Tibial artery (tissue), 4 donors: ENCODE data around the gene CRACR2B.

ENCODE experiments used
- DNase-seq, 2 donors: peaks; one replicate each; pipeline ENCODE4 v3.0.0-alpha.2; 2019
- H3K27ac ChIP-seq, 2 donors: fragments of 200-600 bp; sonication (generic) in 1 of 2; 1 replicate in 1 of 2; 2 replicates in 1 of 2; pipeline ENCODE4 v1.5.1; 2018 to 2019; ENCODE audit warnings: mild to moderate bottlenecking in 1 of 2
- H3K27me3 ChIP-seq, 2 donors: fragments of 200-600 bp; sonication (generic) in 1 of 2; one replicate each; pipeline versions ENCODE4 v1.5.1 to v1.6.0; 2016 to 2019
- H3K36me3 ChIP-seq, 3 donors: fragments of 200-600 bp; sonication (generic) in 2 of 3; one replicate each; pipeline ENCODE4 v1.5.1; 2016 to 2019; ENCODE audit warnings: mild to moderate bottlenecking in 2 of 3
- H3K4me1 ChIP-seq, 4 donors: fragments of 200-600 bp; sonication (generic) in 2 of 4; 1 replicate in 3 of 4; 2 replicates in 1 of 4; pipeline ENCODE4 v1.5.1; 2016 to 2019
- H3K4me3 ChIP-seq, 2 donors: fragments of 200-600 bp; sonication (generic) in 1 of 2; 1 replicate in 1 of 2; 2 replicates in 1 of 2; pipeline ENCODE4 v1.5.1; 2018 to 2019; ENCODE audit warnings: mild to moderate bottlenecking in 2 of 2
- H3K9me3 ChIP-seq, 3 donors: fragments of 200-600 bp; sonication (generic) in 1 of 3; one replicate each; pipeline ENCODE4 v1.5.1; 2016 to 2019
- intact Hi-C: fragments of 100-400 bp; cut with DNase I; formaldehyde crosslinking; loops from one replicate; pipeline ENCODE4 v1.15.0; 2023; ENCODE audit warnings: low total_unique reads
- TF ChIP-seq, protein P1 (sequence below), 2 experiments: fragments of 200-600 bp in 1 of 2; fragments of 450-650 bp in 1 of 2; IDR thresholded peaks; one replicate each; pipeline ENCODE4 v1.5.1; 2017 to 2019; ENCODE audit warnings: antibody characterized with exemption in 2 of 2, mild to moderate bottlenecking in 1 of 2, moderate library complexity in 1 of 2

Gene CRACR2B

DNA sequence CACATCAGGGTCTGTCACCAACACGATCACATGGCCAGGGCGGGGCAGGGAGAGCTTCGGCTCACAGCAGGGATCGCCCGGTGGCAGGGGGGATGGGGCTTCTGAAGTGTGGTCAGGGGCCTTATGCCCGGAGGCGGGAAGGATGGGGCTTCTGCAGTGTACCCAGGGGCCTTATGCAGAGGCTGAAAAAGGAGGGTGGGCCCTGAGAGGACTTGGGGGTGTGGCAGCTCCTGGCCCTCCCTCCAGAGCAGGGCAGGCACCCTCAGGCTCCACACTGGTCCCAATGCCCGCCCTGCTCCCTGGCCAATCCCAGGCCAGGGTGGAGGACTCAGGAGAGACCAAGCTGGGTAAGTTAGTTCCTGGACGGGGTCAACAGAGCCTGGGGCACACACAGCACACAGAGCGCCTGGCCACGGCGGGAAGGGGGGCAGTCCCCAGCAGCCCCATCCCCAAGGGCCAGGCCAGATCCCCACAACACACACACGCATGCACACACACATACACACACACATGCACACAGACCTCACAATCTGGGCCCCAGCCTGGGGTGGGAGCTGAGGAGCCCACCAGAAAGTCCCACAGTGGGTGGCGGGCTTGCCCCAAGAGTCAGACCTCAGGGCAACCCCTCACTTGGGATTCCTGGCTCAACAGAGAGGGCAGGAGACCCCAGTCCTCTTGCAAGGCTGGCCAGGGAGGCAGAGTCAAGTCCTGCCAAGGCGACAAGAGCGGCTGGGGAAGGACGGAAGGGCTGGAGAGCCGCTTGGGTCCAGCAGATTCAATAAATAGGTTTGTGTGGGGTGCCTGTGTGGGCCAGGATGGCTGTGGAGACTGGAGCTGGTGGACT is 36.8 kb upstream of the CRACR2B start:
- Histone ChIP-seq H3K9me3 (no peaks in the 10 kb centered on the region), H3K27me3 (peaks cover 0 to 50% of the 10 kb centered on the region in 2 donors), H3K4me1 (peaks cover 0 to 29% (median 16%) of the 10 kb centered on the region in 4 donors), H3K27ac (no peak overlapping the region), H3K4me3 (no peak overlapping the region), H3K36me3 (peaks cover 0 to 28% (median 5%) of the 10 kb centered on the region in 3 donors)
- TF ChIP-seq, protein P1, sequence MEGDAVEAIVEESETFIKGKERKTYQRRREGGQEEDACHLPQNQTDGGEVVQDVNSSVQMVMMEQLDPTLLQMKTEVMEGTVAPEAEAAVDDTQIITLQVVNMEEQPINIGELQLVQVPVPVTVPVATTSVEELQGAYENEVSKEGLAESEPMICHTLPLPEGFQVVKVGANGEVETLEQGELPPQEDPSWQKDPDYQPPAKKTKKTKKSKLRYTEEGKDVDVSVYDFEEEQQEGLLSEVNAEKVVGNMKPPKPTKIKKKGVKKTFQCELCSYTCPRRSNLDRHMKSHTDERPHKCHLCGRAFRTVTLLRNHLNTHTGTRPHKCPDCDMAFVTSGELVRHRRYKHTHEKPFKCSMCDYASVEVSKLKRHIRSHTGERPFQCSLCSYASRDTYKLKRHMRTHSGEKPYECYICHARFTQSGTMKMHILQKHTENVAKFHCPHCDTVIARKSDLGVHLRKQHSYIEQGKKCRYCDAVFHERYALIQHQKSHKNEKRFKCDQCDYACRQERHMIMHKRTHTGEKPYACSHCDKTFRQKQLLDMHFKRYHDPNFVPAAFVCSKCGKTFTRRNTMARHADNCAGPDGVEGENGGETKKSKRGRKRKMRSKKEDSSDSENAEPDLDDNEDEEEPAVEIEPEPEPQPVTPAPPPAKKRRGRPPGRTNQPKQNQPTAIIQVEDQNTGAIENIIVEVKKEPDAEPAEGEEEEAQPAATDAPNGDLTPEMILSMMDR (IDR thresholded peaks at IDR 0.05) = no peak
- intact Hi-C loops = no loop called here
- no peak for DNase-seq

DNA sequence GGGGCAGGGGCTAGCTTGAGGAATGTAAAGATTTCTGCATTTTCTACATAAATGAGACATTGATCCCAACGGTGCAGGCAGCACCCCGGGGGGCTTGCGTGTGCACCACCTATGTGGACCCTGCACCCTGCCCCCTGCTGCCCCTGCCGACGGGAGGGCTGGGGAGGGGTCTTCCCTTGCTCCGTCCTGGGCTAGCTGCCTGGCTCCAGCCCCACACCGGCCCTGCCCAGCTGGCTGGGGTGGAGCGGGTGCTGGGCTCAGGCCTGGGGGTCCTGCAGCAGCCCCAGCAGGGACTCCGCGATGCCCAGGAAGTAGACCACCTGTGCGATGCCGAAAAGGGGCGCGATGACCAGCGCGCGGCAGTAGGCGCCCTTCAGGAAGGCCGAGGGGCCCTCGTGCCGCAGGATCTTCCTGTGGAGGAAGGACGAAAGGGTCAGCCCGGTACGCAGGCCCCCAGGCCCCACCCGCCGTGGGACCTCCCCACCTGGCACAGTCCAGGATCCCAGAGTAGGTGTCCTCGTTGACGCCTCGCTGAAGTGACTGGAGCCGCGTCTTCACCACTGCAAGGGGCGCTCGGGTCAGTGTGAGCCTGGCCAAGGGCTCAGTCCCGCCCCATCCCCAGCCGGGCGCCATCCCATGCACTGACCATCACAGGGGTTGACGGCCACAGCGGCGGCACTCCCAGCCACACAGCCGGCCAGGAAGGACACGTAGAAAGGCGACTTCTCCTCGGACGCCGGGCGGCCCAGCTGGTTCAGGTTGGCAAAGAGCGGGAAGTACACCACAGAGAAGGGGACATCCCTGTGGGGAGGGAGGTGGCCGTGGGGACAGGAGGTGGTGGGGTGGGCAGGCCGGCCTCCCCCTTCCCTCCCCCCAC is 35.8 kb upstream of the CRACR2B start:
- Histone ChIP-seq H3K27ac (no peak overlapping the region), H3K9me3 (no peaks in the 10 kb centered on the region), H3K36me3 (peaks cover 0 to 28% (median 5%) of the 10 kb centered on the region in 3 donors), H3K4me1 (peaks cover 0 to 38% (median 23%) of the 10 kb centered on the region in 4 donors), H3K4me3 (no peak overlapping the region), H3K27me3 (peaks cover 0 to 41% of the 10 kb centered on the region in 2 donors)
- TF ChIP-seq, protein P1 (IDR thresholded peaks at IDR 0.05) = no peak
- intact Hi-C loops = no loop called here
- no peak for DNase-seq

DNA sequence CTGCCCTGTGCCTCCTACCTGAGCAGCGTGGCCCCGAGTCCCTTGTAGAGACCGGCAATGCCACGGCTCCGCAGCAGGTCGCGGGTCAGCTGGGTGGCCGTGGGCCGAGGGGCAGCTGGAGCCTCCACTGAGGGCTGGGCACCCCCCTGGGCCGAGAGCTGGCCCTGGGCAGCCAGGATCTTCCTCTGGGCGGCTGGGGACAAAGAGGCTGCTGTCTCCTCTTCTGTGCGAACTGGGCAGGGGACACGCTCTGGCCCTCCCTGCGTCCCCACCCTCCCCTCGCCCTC is 35.2 kb upstream of the CRACR2B start:
- DNase-seq = no peak
- Histone ChIP-seq H3K9me3 (no peaks in the 10 kb centered on the region), H3K27me3 (peaks cover 0 to 35% of the 10 kb centered on the region in 2 donors), H3K4me3 (no peak overlapping the region), H3K4me1 (peaks cover 0 to 42% (median 25%) of the 10 kb centered on the region in 4 donors), H3K27ac (no peak overlapping the region), H3K36me3 (peaks cover 0 to 28% (median 5%) of the 10 kb centered on the region in 3 donors)
- TF ChIP-seq, protein P1 (IDR thresholded peaks at IDR 0.05) = no peak
- intact Hi-C loops = no loop called here

DNA sequence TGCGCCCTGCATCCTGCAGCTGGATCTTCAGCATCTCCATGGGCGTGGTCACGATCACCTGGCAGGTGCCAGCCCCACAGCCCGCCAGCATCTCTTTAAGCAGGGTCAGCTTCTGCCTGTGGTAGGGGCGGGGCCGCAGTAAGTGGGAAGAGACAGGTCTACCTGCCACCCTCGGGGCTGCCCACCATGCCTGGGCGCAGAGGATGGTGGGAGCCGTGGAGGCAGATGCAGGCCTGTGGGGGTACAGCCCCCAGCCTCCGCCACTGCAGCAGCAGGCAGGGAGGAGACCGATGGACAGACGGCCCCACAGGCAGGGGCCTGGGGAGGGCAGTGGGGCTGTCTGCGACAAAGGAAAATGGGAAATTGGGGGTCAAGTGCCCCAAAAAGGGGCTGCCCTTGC is 34.8 kb upstream of the CRACR2B start:
- H3K27me3 ChIP-seq = peaks cover 0 to 31% of the 10 kb centered on the region in 2 donors
- no peak for DNase-seq
- intact Hi-C loops = no loop called here
- H3K4me1 ChIP-seq = peaks cover 0 to 42% (median 25%) of the 10 kb centered on the region in 4 donors
- TF ChIP-seq, protein P1 (IDR thresholded peaks at IDR 0.05) = no peak
- H3K36me3 ChIP-seq = peaks cover 0 to 28% (median 5%) of the 10 kb centered on the region in 3 donors
- no peaks in the 10 kb centered on the region for H3K9me3 ChIP-seq
- H3K4me3 ChIP-seq = no peak overlapping the region
- no peak overlapping the region for H3K27ac ChIP-seq

DNA sequence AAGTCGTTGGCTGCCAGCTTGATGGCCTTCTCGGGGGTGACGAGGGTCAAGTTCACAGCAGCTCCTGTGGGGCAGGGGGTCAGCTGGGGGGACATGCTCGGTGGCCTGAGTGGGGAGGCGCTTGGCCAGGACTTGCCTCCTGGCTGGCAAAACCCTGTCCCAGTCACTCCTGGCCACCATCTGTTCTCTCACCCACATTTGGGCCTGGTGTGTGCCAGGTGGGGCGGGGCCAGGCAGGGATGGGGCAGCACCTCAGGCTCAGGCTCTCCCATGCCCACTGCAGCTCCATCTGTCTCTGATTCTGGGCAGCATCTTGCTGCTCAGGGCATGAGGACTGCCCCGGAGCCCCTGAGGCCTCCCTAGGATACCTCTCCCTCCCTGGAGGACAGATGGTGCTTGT is 34.2 kb upstream of the CRACR2B start:
- intact Hi-C loops = no loop called here
- Histone ChIP-seq H3K36me3 (peaks cover 0 to 28% (median 5%) of the 10 kb centered on the region in 3 donors), H3K27ac (no peak overlapping the region), H3K9me3 (no peaks in the 10 kb centered on the region), H3K27me3 (peaks cover 0 to 24% of the 10 kb centered on the region in 2 donors), H3K4me1 (peaks cover 0 to 47% (median 28%) of the 10 kb centered on the region in 4 donors), H3K4me3 (no peak overlapping the region)
- DNase-seq = no peak
- TF ChIP-seq, protein P1 (IDR thresholded peaks at IDR 0.05) = no peak
